ENCODE data around the gene ZC3H14. TPM values are rescaled to one million over a fixed set of nuclear protein-coding genes. Genes with fewer than 3 reads are reported as not detected.

Gene ZC3H14
- total RNA-seq, 1 donor from 2014 or later = 55.8 TPM

GRCh38 chr14:88621100-88621499 lies 58.3 kb downstream of the ZC3H14 start:
- Mint-ChIP-seq H3K4me1 (ENCODE audit: low read depth, unreplicated experiment) (peaks cover 7% of the 10 kb centered on the region), H3K36me3 (ENCODE audit: low read depth, unreplicated experiment) (peaks cover 2% of the 10 kb centered on the region), H3K27me3 (ENCODE audit: low read depth, unreplicated experiment) (no peaks in the 10 kb centered on the region), H3K9me3 (ENCODE audit: unreplicated experiment) (peaks cover 2% of the 10 kb centered on the region), H3K4me3 (ENCODE audit: unreplicated experiment) (no peak overlapping the region), H3K27ac (ENCODE audit: unreplicated experiment) (no peak overlapping the region)
- Histone ChIP-seq H3K4me3 (ENCODE audit: insufficient read depth, low read depth, low read length) (no peak overlapping the region), H3K4me1 (ENCODE audit: insufficient read depth, low read length) (no peaks in the 10 kb centered on the region), H3K9ac (ENCODE audit: low read length) (no peak overlapping the region), H3K9me3 (ENCODE audit: insufficient read depth, low read depth, low read length) (no peaks in the 10 kb centered on the region), H3K27me3 (ENCODE audit: insufficient read depth, low read length) (no peaks in the 10 kb centered on the region), H4K20me1 (ENCODE audit: insufficient read depth, low read length) (no peaks in the 10 kb centered on the region), H2AFZ (ENCODE audit: low read depth, low read length) (no peak overlapping the region), H3K79me2 (ENCODE audit: insufficient read depth, low read length) (no peaks in the 10 kb centered on the region), H3K36me3 (ENCODE audit: insufficient read depth, low read length) (no peaks in the 10 kb centered on the region), H3K4me2 (ENCODE audit: low read length) (no peak overlapping the region), H3K27ac (ENCODE audit: low read depth, low read length) (no peak overlapping the region)
- FAIRE-seq = peak; percentile 26
- no peak for DNase-seq (ENCODE audit: low read depth)
- TF ChIP-seq EZH2 (IDR thresholded peaks at IDR 0.05; ENCODE audit: insufficient read depth, low read length) = no peak
- no peak for TF ChIP-seq CTCF (IDR thresholded peaks at IDR 0.05; ENCODE audit: insufficient read depth, low read depth, low read length)

- H3K36me3 ChIP-seq (ENCODE audit: insufficient read depth, low read length) = no peaks in the 10 kb centered on the region
- Mint-ChIP-seq H3K36me3 (ENCODE audit: low read depth, unreplicated experiment) (peaks cover 2% of the 10 kb centered on the region), H3K27me3 (ENCODE audit: low read depth, unreplicated experiment) (no peaks in the 10 kb centered on the region), H3K4me3 (ENCODE audit: unreplicated experiment) (no peak overlapping the region), H3K27ac (ENCODE audit: unreplicated experiment) (no peak overlapping the region), H3K9me3 (ENCODE audit: unreplicated experiment) (peaks cover 2% of the 10 kb centered on the region), H3K4me1 (ENCODE audit: low read depth, unreplicated experiment) (peaks cover 7% of the 10 kb centered on the region)
- FAIRE-seq (no peak), DNase-seq (ENCODE audit: low read depth) (no peak)
- TF ChIP-seq EZH2 (IDR thresholded peaks at IDR 0.05; ENCODE audit: insufficient read depth, low read length) (no peak), CTCF (IDR thresholded peaks at IDR 0.05; ENCODE audit: insufficient read depth, low read depth, low read length) (no peak)
- H3K4me3 ChIP-seq (ENCODE audit: insufficient read depth, low read depth, low read length) = no peak overlapping the region
- peaks cover 5% of the 10 kb centered on the region for H3K4me1 ChIP-seq (ENCODE audit: insufficient read depth, low read length)
- H3K79me2 ChIP-seq (ENCODE audit: insufficient read depth, low read length) = no peaks in the 10 kb centered on the region
- no peak overlapping the region for H3K27ac ChIP-seq (ENCODE audit: low read depth, low read length)
- H3K27me3 ChIP-seq (ENCODE audit: insufficient read depth, low read length) = no peaks in the 10 kb centered on the region
- H3K4me2 ChIP-seq (ENCODE audit: low read length) = no peak overlapping the region
- H3K9ac ChIP-seq (ENCODE audit: low read length) = no peak overlapping the region
- no peaks in the 10 kb centered on the region for H3K9me3 ChIP-seq (ENCODE audit: insufficient read depth, low read depth, low read length)
- H4K20me1 ChIP-seq (ENCODE audit: insufficient read depth, low read length) = no peaks in the 10 kb centered on the region
- no peak overlapping the region for H2AFZ ChIP-seq (ENCODE audit: low read depth, low read length)
Measured at GRCh38 chr14:88625671-88626070, 62.8 kb downstream of the ZC3H14 start.

GRCh38 chr14:88628033-88628432 lies 65.2 kb downstream of the ZC3H14 start:
- Histone ChIP-seq H3K4me2 (ENCODE audit: low read length) (no peak overlapping the region), H3K4me1 (ENCODE audit: insufficient read depth, low read length) (peaks cover 9% of the 10 kb centered on the region), H3K27ac (ENCODE audit: low read depth, low read length) (no peak overlapping the region), H3K9me3 (ENCODE audit: insufficient read depth, low read depth, low read length) (no peaks in the 10 kb centered on the region), H3K9ac (ENCODE audit: low read length) (no peak overlapping the region), H3K4me3 (ENCODE audit: insufficient read depth, low read depth, low read length) (no peak overlapping the region), H3K27me3 (ENCODE audit: insufficient read depth, low read length) (no peaks in the 10 kb centered on the region), H2AFZ (ENCODE audit: low read depth, low read length) (no peak overlapping the region), H4K20me1 (ENCODE audit: insufficient read depth, low read length) (no peaks in the 10 kb centered on the region), H3K79me2 (ENCODE audit: insufficient read depth, low read length) (no peaks in the 10 kb centered on the region), H3K36me3 (ENCODE audit: insufficient read depth, low read length) (no peaks in the 10 kb centered on the region)
- Mint-ChIP-seq H3K4me1 (ENCODE audit: low read depth, unreplicated experiment) (peaks cover 14% of the 10 kb centered on the region), H3K4me3 (ENCODE audit: unreplicated experiment) (no peak overlapping the region), H3K9me3 (ENCODE audit: unreplicated experiment) (no peaks in the 10 kb centered on the region), H3K27ac (ENCODE audit: unreplicated experiment) (no peak overlapping the region), H3K27me3 (ENCODE audit: low read depth, unreplicated experiment) (no peaks in the 10 kb centered on the region), H3K36me3 (ENCODE audit: low read depth, unreplicated experiment) (peaks cover 2% of the 10 kb centered on the region)
- TF ChIP-seq CTCF (IDR thresholded peaks at IDR 0.05; ENCODE audit: insufficient read depth, low read depth, low read length) (no peak), EZH2 (IDR thresholded peaks at IDR 0.05; ENCODE audit: insufficient read depth, low read length) (no peak)
- FAIRE-seq (no peak), DNase-seq (ENCODE audit: low read depth) (no peak)
